Neural cell (in vitro differentiated cells): ENCODE measurements around the gene PDZD4.

Experiments used
- CTCF ChIP-seq: fragments of 450-650 bp; IDR thresholded peaks from 2 replicates; pipeline ENCODE4 v1.5.1; 2014; ENCODE audit warnings: antibody characterized with exemption, mild to moderate bottlenecking, moderate library complexity; ENCODE audit not compliant: poor library complexity, severe bottlenecking
- EP300 ChIP-seq: fragments of 450-650 bp; conservative IDR thresholded peaks from 2 replicates; pipeline ENCODE4 v1.6.1; 2014; ENCODE audit warnings: antibody characterized with exemption, mild to moderate bottlenecking, moderate library complexity; ENCODE audit not compliant: poor library complexity, severe bottlenecking
- EZH2 ChIP-seq: fragments of 200-600, 300-800 bp; shearing (Covaris generic), sonication (generic); IDR thresholded peaks from 2 replicates; pipeline ENCODE4 v1.6.1; 2014; ENCODE audit warnings: antibody characterized with exemption, low read length, borderline replicate concordance, mild to moderate bottlenecking; ENCODE audit not compliant: insufficient read depth, poor library complexity, severe bottlenecking
- POLR2AphosphoS5 ChIP-seq: IDR thresholded peaks from 2 replicates; pipeline ENCODE4 v1.6.1; 2012
- REST ChIP-seq: IDR thresholded peaks from 2 replicates; pipeline ENCODE4 v1.6.1; 2012; ENCODE audit warnings: borderline replicate concordance
- TAF1 ChIP-seq: IDR thresholded peaks from 2 replicates; pipeline ENCODE4 v1.6.1; 2012; ENCODE audit warnings: low read depth

GRCh38 chrX:153875391-153876111, 45.2 kb upstream of the PDZD4 start:
- TF ChIP-seq CTCF (no peak), EZH2 (no peak), POLR2AphosphoS5 (no peak), REST (peak; percentile 96), EP300 (no peak), TAF1 (no peak)
